ENCODE data around the gene RTN4RL1. TPM values are rescaled to one million over a fixed set of nuclear protein-coding genes. Genes with fewer than 3 reads are reported as not detected.

RTN4RL1 gene
- total and polyA plus RNA-seq, 10 donors, result 0.09 to 4.5 (median 1.2) TPM

GRCh38 chr17:2051933-2052559, 26.9 kb upstream of the RTN4RL1 start:
- Histone ChIP-seq H3K4me1 (peaks cover 47 to 76% (median 69%) of the 10 kb centered on the region in 6 donors), H3K36me3 (peaks cover 0 to 3% (median 0%) of the 10 kb centered on the region in 6 donors), H3K9me3 (no peaks in the 10 kb centered on the region), H3K27ac (no peak overlapping the region), H3K4me3 (no peak overlapping the region), H3K27me3 (replicated peaks in 1 of 7) (peaks cover 0 to 91% (median 40%) of the 10 kb centered on the region in 7 donors)
- no peak for TF ChIP-seq POLR2A (IDR thresholded peaks at IDR 0.05)
- TF ChIP-seq CTCF (IDR thresholded peaks at IDR 0.05 in 8 of 11, conservative IDR thresholded peaks at IDR 0.05 in 3 of 11), result no peak
- TF ChIP-seq POLR2AphosphoS5 (IDR thresholded peaks at IDR 0.05), result no peak
- intact Hi-C loops (cut with DNase I; ENCODE audit: low total_unique reads), result loop anchor here (10.0 kb wide), 1 partner anchor 233 kb away; no protein-coding TSS in a partner anchor
- 48 to 58% (median 54%) methylated on average over 14 of the region's 14 CpGs for WGBS, 5 donors
- DNase-seq, result no peak

GRCh38 chr17:2051061-2051932, 26.2 kb upstream of the RTN4RL1 start:
- intact Hi-C loops (cut with DNase I; ENCODE audit: low total_unique reads), result loop anchor here (10.0 kb wide), 1 partner anchor 234 kb away; no protein-coding TSS in a partner anchor
- Histone ChIP-seq H3K27ac (peak overlapping the region in 2 of 8 donors; percentile 18 to 60), H3K4me3 (peak overlapping the region; percentile 49 to 93 (median 80)), H3K9me3 (no peaks in the 10 kb centered on the region), H3K36me3 (no peaks in the 10 kb centered on the region), H3K27me3 (replicated peaks in 1 of 7) (peaks cover 0 to 84% (median 34%) of the 10 kb centered on the region in 7 donors), H3K4me1 (peaks cover 43 to 68% (median 62%) of the 10 kb centered on the region in 6 donors)
- DNase-seq, result peak; percentile 85
- no peak for TF ChIP-seq CTCF (IDR thresholded peaks at IDR 0.05 in 8 of 11, conservative IDR thresholded peaks at IDR 0.05 in 3 of 11)
- TF ChIP-seq POLR2A (IDR thresholded peaks at IDR 0.05), result no peak
- peak in 1 of 3 donors; percentile 42 for TF ChIP-seq POLR2AphosphoS5 (IDR thresholded peaks at IDR 0.05)
- WGBS, 5 donors, result 5 to 14% (median 9%) methylated on average over 26 to 81 of the region's 81 CpGs

- 0 to 2% (median 1%) methylated on average over 7 to 88 of the region's 88 CpGs for WGBS, 5 donors
- peak; percentile 91 for DNase-seq
- H3K27ac ChIP-seq, result peak overlapping the region in 3 of 8 donors; percentile 53 to 60 (median 58)
Measured at GRCh38 chr17:2050300-2051060, 25.3 kb upstream of the RTN4RL1 start.

More at GRCh38 chr17:2050300-2051060, 25.3 kb upstream of the RTN4RL1 start:
- intact Hi-C loops (cut with DNase I; ENCODE audit: low total_unique reads), result loop anchor here (10.0 kb wide), 1 partner anchor 234 kb away; no protein-coding TSS in a partner anchor
- TF ChIP-seq CTCF (IDR thresholded peaks at IDR 0.05 in 8 of 11, conservative IDR thresholded peaks at IDR 0.05 in 3 of 11) (peak in 1 of 11 experiments; percentile 18), POLR2A (IDR thresholded peaks at IDR 0.05) (no peak)
- Histone ChIP-seq H3K9me3 (no peaks in the 10 kb centered on the region), H3K4me3 (peak overlapping the region; percentile 49 to 93 (median 80)), H3K36me3 (no peaks in the 10 kb centered on the region), H3K4me1 (peaks cover 41 to 61% (median 55%) of the 10 kb centered on the region in 6 donors), H3K27me3 (replicated peaks in 1 of 7) (peaks cover 0 to 75% (median 34%) of the 10 kb centered on the region in 7 donors)

Measured in spleen (tissue), 11 donors.